Esophagus muscularis mucosa (tissue), 3 donors: Measurements from ENCODE around the gene ADAMTS1.

Experiments used
- CTCF ChIP-seq, 3 experiments: fragments of 200-600 bp in 2 of 3; fragments of 450-650 bp in 1 of 3; sonication (generic) in 2 of 3; IDR thresholded peaks; one replicate each; pipeline ENCODE4 v1.5.1; 2017 to 2019; ENCODE audit warnings: antibody characterized with exemption in 3 of 3, mild to moderate bottlenecking in 2 of 3, moderate library complexity in 1 of 3
- POLR2A ChIP-seq: fragments of 450-650 bp; IDR thresholded peaks from one replicate; pipeline ENCODE4 v1.6.1; 2017; ENCODE audit warnings: antibody characterized with exemption, moderate library complexity, mild to moderate bottlenecking, low read depth
- POLR2AphosphoS5 ChIP-seq, 2 donors: sonication (generic); formaldehyde crosslinking; IDR thresholded peaks; one replicate each; pipeline ENCODE4 v1.6.1; 2017; ENCODE audit warnings: antibody characterized with exemption in 2 of 2

DNA sequence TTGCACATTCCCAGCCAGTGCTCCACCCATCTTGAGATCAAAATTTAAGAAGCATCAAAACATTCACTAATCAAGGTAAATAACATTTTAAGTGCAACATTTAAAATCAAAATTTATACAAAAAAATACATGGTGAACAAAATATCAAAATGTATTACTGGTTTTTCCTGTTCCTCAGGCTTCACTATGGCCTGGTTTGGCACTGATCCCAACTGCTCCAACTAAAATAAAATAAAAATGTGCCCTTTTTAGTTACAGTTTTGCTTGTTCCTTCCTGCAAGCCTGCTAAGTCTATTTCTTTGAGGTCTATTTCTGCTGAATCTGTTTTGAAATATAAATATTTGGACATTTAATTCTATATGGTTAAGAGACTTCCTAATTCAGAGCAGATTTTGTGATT lies 54.9 kb downstream of the ADAMTS1 start:
- no peak for TF ChIP-seq CTCF (IDR thresholded peaks at IDR 0.05)
- TF ChIP-seq POLR2A = no peak
- TF ChIP-seq POLR2AphosphoS5 (IDR thresholded peaks at IDR 0.05) = no peak
